IPS DF 4.7 (cell line): ENCODE results near the gene BAIAP2.
"Not testable (repeated sequence)": the region's sequence is repeated elsewhere in the genome, so short reads cannot be mapped to it uniquely, and the experiment has no call there.

Experiments used
- DNase-seq: peaks from one replicate; pipeline ENCODE4 v3.0.0-alpha.2; 2013; ENCODE audit warnings: low spot score; ENCODE audit errors: extremely low read depth

BAIAP2 gene

GRCh38 chr17:81021531-81022343, 13.2 kb upstream of the BAIAP2 start:
- DNase-seq, result no peak

DNA sequence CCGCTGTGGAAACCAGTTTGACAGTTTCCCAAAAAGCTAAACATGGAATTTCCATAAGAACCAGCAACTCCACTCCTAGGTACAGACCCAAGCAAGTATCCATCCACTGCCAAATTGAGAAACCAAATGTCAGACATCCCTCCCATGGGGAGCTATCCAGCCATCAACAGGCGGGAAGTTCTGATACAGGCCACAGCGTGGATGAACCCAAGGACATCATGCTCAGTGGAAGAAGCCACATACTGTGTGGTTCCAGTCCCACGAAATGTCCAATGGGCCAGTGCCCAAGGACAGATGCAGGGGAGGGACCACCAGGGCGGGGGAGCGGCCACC, 12.6 kb upstream of the BAIAP2 start:
- DNase-seq, result no peak

DNA sequence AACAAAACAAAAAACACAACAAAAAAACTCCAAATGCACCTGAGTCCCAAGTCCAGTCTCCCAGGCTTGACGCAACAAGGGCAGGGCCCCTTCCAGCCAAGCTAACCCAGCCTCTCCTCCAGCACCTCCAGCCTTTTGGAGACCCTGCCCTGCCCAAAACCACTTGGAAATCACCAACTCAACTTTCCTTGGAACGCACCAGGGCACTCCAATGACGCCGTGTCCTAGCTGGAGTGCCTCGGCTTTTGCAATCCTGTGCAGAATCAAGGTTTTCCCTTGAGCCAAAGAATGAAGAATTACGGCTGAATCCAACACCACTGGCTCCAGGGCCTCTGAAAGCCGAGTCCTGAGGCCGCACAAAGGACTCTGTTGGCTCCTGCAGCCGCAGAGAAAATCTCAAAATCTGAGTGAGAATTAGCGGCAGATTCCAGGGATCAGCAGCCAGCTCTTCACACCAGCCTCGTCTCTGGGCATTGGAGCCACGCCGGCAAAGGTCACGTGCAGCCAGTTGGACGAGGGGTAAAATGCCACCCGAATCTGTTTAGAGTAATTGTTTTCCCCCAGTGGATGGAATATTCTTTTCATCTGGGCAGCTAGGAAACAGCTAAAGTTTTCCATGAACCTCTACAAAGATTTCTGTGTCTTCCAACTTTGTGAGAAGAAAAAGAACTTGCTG, 9.7 kb upstream of the BAIAP2 start:
- no peak for DNase-seq

- no peak for DNase-seq
These were observed 9.2 kb upstream of the BAIAP2 start for GRCh38 chr17:81025741-81026129.

GRCh38 chr17:81026266-81027036, 8.5 kb upstream of the BAIAP2 start:
- DNase-seq, result no peak

DNA sequence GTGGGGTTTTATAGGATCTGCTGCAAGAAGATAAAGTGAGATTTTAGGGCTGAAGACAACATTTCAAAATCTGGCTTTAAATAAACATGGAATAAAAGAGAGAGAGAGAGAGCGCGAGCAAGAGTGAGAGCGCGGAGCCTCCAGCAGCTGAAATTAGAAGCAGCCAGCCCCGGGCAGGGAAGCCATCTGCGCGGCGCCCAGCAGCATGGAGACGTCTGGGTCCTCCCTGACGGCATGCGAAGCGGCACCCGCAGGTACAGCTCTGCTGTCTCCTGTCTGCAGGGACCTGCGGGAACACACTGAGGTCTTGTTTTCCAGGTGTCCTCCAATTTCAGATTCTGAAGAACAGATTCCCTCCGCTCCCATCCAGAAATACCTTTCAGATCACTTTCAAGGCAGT, 7.9 kb upstream of the BAIAP2 start:
- DNase-seq, result no peak

GRCh38 chr17:81027591-81028505, 7.1 kb upstream of the BAIAP2 start:
- no peak for DNase-seq

GRCh38 chr17:81028506-81028858, 6.5 kb upstream of the BAIAP2 start:
- DNase-seq, result no peak

- no peak for DNase-seq
These were observed 5.1 kb upstream of the BAIAP2 start for GRCh38 chr17:81029859-81030258.

- not testable (repeated sequence) for DNase-seq
These were observed 4.6 kb upstream of the BAIAP2 start for GRCh38 chr17:81030312-81030711.

GRCh38 chr17:81030741-81031565, 4.0 kb upstream of the BAIAP2 start:
- no peak for DNase-seq

GRCh38 chr17:81031566-81032550, 3.1 kb upstream of the BAIAP2 start:
- no peak for DNase-seq

DNA sequence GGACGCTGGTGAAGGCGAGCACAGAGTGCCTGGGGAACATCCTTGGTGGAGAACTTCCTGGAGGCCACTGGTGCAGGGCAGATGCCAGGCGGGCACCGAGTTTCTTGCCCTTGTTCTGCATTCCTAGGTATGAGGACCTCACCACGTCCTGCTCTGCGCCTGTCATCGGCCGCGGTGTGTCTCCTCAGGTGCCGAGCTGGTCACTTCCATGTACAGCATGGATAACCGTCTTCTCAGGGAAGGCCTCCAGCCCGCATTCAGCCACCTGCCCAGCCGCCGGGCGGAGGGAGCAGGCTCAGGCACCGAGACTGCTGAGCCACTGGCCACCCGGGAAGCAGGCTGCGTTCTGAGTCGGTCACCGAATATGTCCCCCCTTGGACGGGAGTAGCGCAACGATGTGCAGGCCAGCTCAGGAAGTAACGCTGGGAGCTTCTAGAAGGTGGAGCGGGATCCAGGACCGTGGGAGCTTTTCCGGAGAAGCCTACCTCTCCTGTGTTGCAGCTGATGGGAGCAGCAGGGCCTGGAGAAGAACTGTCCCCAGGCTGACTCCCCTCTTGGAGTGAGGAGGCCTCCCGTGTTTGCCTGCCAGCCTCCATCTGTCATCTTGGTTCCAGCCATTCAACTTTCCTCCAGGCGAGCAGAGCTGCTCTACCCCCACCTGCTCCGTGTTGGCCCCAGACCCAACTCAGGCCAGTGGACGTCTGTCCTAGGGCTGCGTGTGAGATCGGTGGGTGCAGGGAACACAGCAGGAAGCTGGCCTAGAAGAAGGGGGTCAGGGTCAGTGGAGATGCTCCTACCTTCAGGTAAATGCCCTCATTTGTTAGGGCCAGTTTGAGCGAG, 2.1 kb upstream of the BAIAP2 start:
- DNase-seq, result no peak

DNA sequence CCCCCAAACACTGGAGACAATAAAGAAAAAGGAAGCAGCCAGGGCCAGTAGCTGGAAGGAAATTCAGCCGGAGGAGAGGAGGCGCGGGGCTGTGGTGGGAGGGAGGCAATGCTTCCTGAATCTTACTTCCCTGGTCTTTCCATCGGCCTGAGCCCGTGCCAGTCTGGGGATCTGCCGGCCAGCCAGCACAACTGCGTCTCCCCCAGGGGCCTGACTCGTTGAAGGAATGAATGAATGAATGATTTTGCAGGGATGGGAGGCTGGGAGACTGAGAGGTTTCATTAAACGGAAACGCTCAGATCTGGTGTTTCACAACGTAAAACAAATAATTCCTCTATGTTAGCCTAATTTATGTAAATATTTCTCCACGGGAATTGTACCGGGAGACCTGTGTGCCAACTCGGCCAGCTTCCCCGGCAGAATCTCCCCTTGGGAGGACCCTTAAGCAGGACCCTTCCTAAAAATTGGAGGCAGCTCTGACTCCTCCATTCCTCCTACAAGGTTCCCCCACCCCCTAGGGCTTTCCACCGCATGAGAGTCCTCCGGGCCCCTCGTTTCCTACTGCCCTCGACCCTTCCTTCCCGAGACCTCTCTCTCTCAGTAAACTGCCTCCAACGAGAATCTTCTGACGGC, 1.3 kb upstream of the BAIAP2 start:
- no peak for DNase-seq

DNA sequence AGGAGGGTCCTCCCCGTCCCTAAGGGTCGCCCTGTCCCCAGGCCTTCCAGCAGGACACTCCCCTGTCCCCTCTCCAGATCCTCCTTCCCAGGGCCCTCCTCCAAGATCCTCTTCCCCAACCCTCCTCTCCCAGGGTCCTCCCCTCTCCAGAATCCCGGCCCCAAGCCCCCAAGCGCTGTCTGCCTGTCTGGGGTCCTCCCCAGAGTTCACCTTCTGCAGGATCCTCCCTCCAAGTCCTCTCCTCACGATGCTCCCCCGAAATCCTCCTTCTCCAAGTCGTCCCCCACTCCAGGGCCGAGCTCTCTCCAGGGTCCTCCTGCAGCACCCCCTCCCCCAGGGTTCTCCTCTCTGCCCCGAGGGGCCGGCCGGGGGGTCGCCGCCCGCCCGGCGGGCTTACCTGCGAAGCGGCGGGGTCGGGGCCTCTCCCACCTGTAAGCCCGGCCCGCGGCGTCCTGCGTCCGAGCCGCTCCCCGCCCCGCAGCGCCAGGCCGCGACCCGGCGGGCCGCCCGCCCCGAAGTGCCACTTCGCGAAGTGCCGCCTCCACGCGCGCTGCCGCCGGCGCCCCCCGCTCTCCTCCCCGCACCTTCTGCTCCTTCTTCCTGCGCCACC, 678 bp upstream of the BAIAP2 start:
- DNase-seq, result no peak

- DNase-seq, result no peak
These were observed 708 bp downstream of the BAIAP2 start for GRCh38 chr17:81035521-81036196.
